Left lung (tissue), 10 donors: ENCODE measurements around the gene ANGPTL4. TPM values are rescaled to one million over a fixed set of nuclear protein-coding genes. Genes with fewer than 3 reads are reported as not detected.
A peak's percentile ranks its signal among the peaks of the same experiment; 100 is the strongest.

Experiments
- ATAC-seq: fragments of 200-7000 bp; cut with Tn5 transposase; one replicate; pipeline ENCODE4 v1.9.1; 2020; ENCODE audit warnings: moderate library complexity
- DNase-seq, 4 donors: peaks; one replicate each; pipeline ENCODE4 v3.0.0-alpha.2; 2013 to 2020
- H3K27ac ChIP-seq, 2 donors: fragments of 200-600 bp; sonication (generic) in 1 of 2; one replicate each; pipeline versions ENCODE4 v1.5.0 to v1.8.0; 2020 to 2021
- H3K27me3 ChIP-seq, 2 donors: fragments of 200-600 bp; sonication (generic) in 1 of 2; one replicate each; pipeline versions ENCODE4 v1.5.0 to v1.8.0; 2020 to 2021
- H3K36me3 ChIP-seq, 2 donors: fragments of 200-600 bp; sonication (generic) in 1 of 2; one replicate each; pipeline versions ENCODE4 v1.5.0 to v1.8.0; 2020 to 2021
- H3K4me1 ChIP-seq, 2 donors: fragments of 200-600 bp; one replicate each; pipeline ENCODE4 v1.8.0; 2021
- H3K4me3 ChIP-seq, 2 donors: fragments of 200-600 bp; sonication (generic) in 1 of 2; one replicate each; pipeline versions ENCODE4 v1.5.0 to v1.8.0; 2020 to 2021; ENCODE audit warnings: mild to moderate bottlenecking in 1 of 2
- H3K9me3 ChIP-seq, 2 donors: fragments of 200-600 bp; sonication (generic) in 1 of 2; one replicate each; pipeline versions ENCODE4 v1.5.0 to v1.8.0; 2020 to 2021
- intact Hi-C, 2 donors: fragments of 100-400 bp; cut with DNase I; formaldehyde crosslinking; loops; one replicate each; pipeline versions ENCODE4 v1.11.2 to v1.14.2; 2022
- polyA plus RNA-seq, 6 donors: library from polyadenylated mRNA; unstranded; fragments of 120-200 nt; gene quantifications; one replicate each; pipeline ENCODE4 v1.2.1, GENCODE V29; 2013; ENCODE audit not compliant: insufficient read length in 6 of 6
- total RNA-seq, 2 donors: library from RNA; stranded (reverse); fragmentation: NEBNext Ultra II Directional; extraction: Animal tissue kit (Norgen Biotek cat#: 25700); gene quantifications; one replicate each; pipeline ENCODE4 v1.2.1, GENCODE V29; 2021
- TF ChIP-seq, protein P1 (sequence below), 2 donors: fragments of 200-600 bp; sonication (generic) in 1 of 2; IDR thresholded peaks; one replicate each; pipeline versions ENCODE4 v1.5.0 to v1.8.0; 2021; ENCODE audit warnings: antibody characterized with exemption in 2 of 2
- donor health status: DM: no; HTN: yes; CAD: no.
- donor health status: DM: no; HTN: no; CAD: no.

Gene ANGPTL4
- total and polyA plus RNA-seq, 8 donors = 2.5 to 24.8 (median 4.3) TPM

DNA sequence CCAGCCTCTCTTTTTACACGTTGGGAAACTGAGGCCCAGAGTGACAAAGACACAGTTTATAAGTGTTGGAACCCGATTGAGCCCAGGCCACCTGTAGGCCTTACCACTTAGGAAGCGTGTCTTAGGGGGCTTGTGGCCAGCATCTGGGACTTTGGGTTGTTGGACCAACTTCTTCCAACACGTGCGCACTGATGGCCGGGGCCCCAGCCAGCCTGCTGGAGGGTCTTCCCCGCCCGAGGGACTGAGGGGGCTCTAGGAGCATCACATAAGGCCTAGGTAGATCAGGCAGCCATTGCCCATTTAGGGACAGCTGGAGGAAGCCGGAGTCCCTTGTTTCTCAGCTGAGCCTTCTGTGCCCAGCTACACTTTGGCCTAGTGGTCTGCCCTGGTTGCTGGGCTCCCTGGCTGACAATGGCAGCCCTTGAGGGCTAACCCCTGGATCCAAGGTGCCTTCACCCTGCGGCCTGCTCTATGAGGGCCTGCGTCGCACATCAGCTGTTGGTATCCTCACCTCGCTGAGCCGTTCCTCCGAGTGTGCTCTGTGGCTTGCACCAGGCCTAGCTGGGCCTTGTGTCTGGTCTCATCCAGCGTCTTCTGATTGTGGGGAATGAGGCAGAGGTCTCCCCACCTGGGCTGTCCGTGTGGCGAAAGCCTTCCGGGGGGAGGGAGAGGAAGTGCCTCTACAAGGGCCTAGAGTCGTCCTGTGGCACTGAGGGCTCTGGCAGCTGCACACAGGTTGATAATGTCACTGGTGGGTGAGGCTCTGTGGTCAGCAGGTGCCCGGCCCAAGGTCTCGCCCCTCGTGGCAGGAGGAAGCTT is 27.5 kb downstream of the ANGPTL4 start:
- no peaks in the 10 kb centered on the region for H3K27me3 ChIP-seq
- no peak for ATAC-seq
- H3K4me3 ChIP-seq = peak overlapping the region in 1 of 2 donors; percentile 83
- no peak for DNase-seq
- H3K36me3 ChIP-seq = no peaks in the 10 kb centered on the region
- TF ChIP-seq, protein P1, sequence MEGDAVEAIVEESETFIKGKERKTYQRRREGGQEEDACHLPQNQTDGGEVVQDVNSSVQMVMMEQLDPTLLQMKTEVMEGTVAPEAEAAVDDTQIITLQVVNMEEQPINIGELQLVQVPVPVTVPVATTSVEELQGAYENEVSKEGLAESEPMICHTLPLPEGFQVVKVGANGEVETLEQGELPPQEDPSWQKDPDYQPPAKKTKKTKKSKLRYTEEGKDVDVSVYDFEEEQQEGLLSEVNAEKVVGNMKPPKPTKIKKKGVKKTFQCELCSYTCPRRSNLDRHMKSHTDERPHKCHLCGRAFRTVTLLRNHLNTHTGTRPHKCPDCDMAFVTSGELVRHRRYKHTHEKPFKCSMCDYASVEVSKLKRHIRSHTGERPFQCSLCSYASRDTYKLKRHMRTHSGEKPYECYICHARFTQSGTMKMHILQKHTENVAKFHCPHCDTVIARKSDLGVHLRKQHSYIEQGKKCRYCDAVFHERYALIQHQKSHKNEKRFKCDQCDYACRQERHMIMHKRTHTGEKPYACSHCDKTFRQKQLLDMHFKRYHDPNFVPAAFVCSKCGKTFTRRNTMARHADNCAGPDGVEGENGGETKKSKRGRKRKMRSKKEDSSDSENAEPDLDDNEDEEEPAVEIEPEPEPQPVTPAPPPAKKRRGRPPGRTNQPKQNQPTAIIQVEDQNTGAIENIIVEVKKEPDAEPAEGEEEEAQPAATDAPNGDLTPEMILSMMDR (IDR thresholded peaks at IDR 0.05) = no peak
- H3K4me1 ChIP-seq = peaks cover 27 to 55% of the 10 kb centered on the region in 2 donors
- peaks cover 0 to 4% of the 10 kb centered on the region in 2 donors for H3K9me3 ChIP-seq
- intact Hi-C loops = no loop called here
- peak overlapping the region; percentile 58 to 100 for H3K27ac ChIP-seq

DNA sequence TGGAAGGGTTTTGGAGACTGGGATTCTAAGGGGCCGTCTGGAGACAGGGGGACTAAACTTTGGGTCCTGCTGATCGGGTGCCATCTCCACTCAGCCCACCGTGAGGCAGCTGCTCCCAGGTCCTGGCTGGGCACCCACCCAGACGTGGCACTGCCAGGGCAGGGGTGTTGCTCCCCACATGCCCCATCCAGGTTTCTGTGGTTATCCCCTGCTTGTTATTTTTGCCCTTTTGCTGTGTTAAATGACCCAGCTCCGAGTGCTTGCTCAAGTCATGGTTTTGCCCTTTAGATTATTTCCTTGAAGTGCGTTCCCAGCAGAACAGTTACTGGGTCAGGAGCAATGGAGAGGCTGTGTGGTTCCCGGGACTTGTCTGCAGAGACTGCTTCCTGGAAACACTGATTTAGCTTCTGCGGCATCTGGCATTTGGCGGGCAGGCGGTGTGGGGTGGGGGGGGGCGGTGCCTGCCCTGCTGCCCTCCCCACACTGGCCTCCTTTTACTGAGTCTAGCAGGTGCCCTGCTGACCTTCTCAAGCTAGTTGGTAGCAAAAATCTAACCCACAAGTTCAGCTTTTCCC is 28.1 kb downstream of the ANGPTL4 start:
- H3K4me1 ChIP-seq = peaks cover 27 to 62% of the 10 kb centered on the region in 2 donors
- no peaks in the 10 kb centered on the region for H3K36me3 ChIP-seq
- TF ChIP-seq, protein P1 (IDR thresholded peaks at IDR 0.05) = no peak
- H3K27ac ChIP-seq = peak overlapping the region; percentile 58 to 100
- intact Hi-C loops = no loop called here
- peak in 1 of 4 donors; percentile 58 for DNase-seq
- no peaks in the 10 kb centered on the region for H3K27me3 ChIP-seq
- peak overlapping the region in 1 of 2 donors; percentile 83 for H3K4me3 ChIP-seq
- ATAC-seq = peak; percentile 3
- no peaks in the 10 kb centered on the region for H3K9me3 ChIP-seq

DNA sequence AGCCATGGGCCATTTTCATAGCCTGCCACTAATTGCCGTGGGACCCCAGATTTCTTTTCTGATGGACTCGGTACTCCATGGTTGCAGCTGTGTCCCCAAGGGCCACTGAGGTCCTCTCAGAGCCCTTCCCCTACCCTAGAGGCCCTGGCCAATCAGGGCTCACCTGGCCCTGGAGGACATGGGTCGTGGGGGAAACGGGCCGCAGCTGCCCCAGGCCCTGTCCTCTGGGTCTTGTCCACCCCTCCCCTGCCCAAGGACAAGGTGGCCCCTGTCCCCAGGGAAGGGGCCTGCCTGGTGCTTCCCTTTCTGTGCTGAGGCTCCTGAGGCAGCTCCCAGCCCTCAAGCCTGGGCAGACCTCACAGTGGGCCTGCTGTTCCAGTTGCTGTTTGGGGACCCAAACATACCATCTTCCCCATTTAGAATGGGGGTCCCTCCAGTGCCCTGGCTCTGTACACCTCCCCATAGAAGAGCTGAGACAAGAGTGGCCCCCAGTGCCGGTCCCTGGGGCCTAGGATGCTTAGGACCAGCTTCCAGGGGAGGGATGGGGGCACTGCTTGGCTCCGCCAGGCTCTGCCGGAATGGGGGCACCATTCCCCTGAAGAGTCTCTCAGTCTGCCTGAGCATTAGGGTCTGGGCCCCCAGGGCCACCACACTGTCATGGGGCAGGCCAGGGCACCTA is 29.4 kb downstream of the ANGPTL4 start:
- intact Hi-C loops = no loop called here
- peaks cover 27 to 74% of the 10 kb centered on the region in 2 donors for H3K4me1 ChIP-seq
- no peak for ATAC-seq

DNA sequence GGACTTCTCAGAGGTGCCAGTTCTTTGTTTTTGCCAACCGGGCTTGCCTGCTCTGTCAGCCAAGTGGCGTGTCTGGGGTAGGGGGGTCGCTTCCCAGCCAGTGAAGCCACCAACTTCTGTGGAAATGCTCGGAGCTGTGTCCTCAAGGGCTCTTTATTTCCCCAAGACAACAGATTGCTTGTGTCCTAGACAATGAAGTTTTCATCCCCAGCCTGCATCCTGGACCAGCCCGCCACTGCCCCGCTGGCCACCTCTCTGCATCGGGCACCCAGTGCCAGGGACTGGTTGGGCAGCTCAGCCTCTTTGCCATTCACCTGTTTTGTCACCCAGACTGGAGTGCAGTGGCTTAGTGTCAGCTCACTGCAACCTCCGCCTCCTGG is 29.9 kb downstream of the ANGPTL4 start:
- DNase-seq = no peak
- ATAC-seq = no peak
- TF ChIP-seq, protein P1 (IDR thresholded peaks at IDR 0.05) = no peak
- Histone ChIP-seq H3K4me1 (peaks cover 27 to 74% of the 10 kb centered on the region in 2 donors), H3K4me3 (no peak overlapping the region), H3K27me3 (no peaks in the 10 kb centered on the region), H3K9me3 (no peaks in the 10 kb centered on the region), H3K27ac (peak overlapping the region in 1 of 2 donors; percentile 48), H3K36me3 (peaks cover 0 to 1% of the 10 kb centered on the region in 2 donors)
- intact Hi-C loops = no loop called here

More for the DNA sequence above, 29.4 kb downstream of the ANGPTL4 start:
- DNase-seq = no peak
- no peak overlapping the region for H3K4me3 ChIP-seq
- no peaks in the 10 kb centered on the region for H3K9me3 ChIP-seq
- TF ChIP-seq, protein P1 (IDR thresholded peaks at IDR 0.05) = no peak
- no peaks in the 10 kb centered on the region for H3K36me3 ChIP-seq
- peak overlapping the region in 1 of 2 donors; percentile 48 for H3K27ac ChIP-seq
- H3K27me3 ChIP-seq = no peaks in the 10 kb centered on the region

DNA sequence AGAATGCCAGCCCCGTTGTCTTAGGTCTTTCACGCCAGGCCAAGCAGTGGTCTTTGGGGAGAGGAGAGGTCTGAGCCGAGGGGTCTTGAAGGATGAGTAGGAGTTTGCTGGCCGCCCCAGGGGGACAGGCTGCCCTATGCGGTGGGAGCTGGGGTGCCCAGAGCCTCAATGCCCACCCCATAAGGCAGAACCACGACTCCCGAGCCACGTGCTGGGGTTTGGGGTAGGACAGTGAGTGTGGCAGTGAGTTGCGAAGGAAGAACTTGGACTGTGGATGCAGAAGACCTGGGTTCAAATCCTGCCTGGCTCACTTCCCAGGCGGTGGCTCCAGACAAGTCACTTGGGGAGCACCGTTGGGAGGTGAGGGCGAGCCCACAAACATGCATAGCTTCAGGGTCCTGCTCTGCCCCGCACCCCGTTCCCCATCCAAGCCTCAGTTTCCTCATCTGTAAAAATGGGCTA is 31.7 kb downstream of the ANGPTL4 start:
- TF ChIP-seq, protein P1 (IDR thresholded peaks at IDR 0.05) = no peak
- peak overlapping the region in 1 of 2 donors; percentile 48 for H3K27ac ChIP-seq
- H3K4me1 ChIP-seq = peaks cover 27 to 74% of the 10 kb centered on the region in 2 donors
- H3K4me3 ChIP-seq = no peak overlapping the region
- no peaks in the 10 kb centered on the region for H3K27me3 ChIP-seq
- DNase-seq (no peak), ATAC-seq (no peak)
- peaks cover 0 to 19% of the 10 kb centered on the region in 2 donors for H3K36me3 ChIP-seq
- H3K9me3 ChIP-seq = no peaks in the 10 kb centered on the region
- intact Hi-C loops = no loop called here
